ENCODE measurements around the gene HDAC4.

GRCh38 chr2:239193925-239194677, 206.7 kb downstream of the HDAC4 start:
- TF ChIP-seq CTCF (IDR thresholded peaks at IDR 0.05) (no peak), POLR2AphosphoS5 (IDR thresholded peaks at IDR 0.05; ENCODE audit: low read depth, low read length) (no peak), TCF7L2 (IDR thresholded peaks at IDR 0.05; ENCODE audit: low read depth, low read length) (no peak), REST (IDR thresholded peaks at IDR 0.05; ENCODE audit: insufficient read depth in 1 of 2, low read depth in 2 of 2, low read length in 1 of 2) (no peak)
